A673 (cell line): ENCODE data around the gene TTC28. TPM values are rescaled to one million over a fixed set of nuclear protein-coding genes. Genes with fewer than 3 reads are reported as not detected.

Source experiments
- BruUV-seq: library from RNA; stranded (reverse); fragments of 400-500 nt; replicated peaks from 2 replicates; lab custom pipeline; 2021; lab: Mats Ljungman, UMichigan
- CTCF ChIA-PET: fragments of 300-600 bp; sonication (Branson Sonifier 250); formaldehyde crosslinking; loops from one replicate; lab custom pipeline; 2022; ENCODE audit warnings: antibody characterized with exemption; lab: Charles Lee
- POLR2A ChIA-PET: fragments of 300-600 bp; sonication (Branson Sonifier 250); formaldehyde crosslinking; loops from one replicate; lab custom pipeline; 2022; ENCODE audit warnings: antibody characterized with exemption; ENCODE audit not compliant: low non-redundant PET; lab: Charles Lee
- DNase-seq: peaks from one replicate; pipeline ENCODE4 v3.0.0-alpha.2; 2015; ENCODE audit warnings: low spot score
- H3K27ac ChIP-seq: fragments of 200-600 bp; sonication (generic); 2 replicates; pipeline ENCODE4 v1.5.1; 2016; ENCODE audit warnings: mixed run types, low read depth, mild to moderate bottlenecking, mixed read lengths, antibody characterized with exemption, low read length; ENCODE audit not compliant: poor library complexity, severe bottlenecking
- H3K27me3 ChIP-seq: fragments of 200-600 bp; sonication (generic); replicated peaks from 2 replicates; pipeline ENCODE4 v1.6.1; 2017; ENCODE audit warnings: mixed run types, low read depth, mild to moderate bottlenecking, mixed read lengths, antibody characterized with exemption, low read length; ENCODE audit not compliant: insufficient read depth, poor library complexity
- H3K36me3 ChIP-seq: fragments of 200-600 bp; sonication (generic); 2 replicates; pipeline ENCODE4 v1.6.1; 2016; ENCODE audit warnings: mixed run types, mild to moderate bottlenecking, mixed read lengths, antibody characterized with exemption, low read length; ENCODE audit not compliant: insufficient read depth, poor library complexity, severe bottlenecking
- H3K4me1 ChIP-seq: fragments of 200-600 bp; sonication (generic); 2 replicates; pipeline ENCODE4 v1.6.1; 2017; ENCODE audit warnings: mixed run types, mild to moderate bottlenecking, mixed read lengths, antibody characterized with exemption, low read length; ENCODE audit not compliant: insufficient read depth, poor library complexity, severe bottlenecking
- H3K4me3 ChIP-seq: fragments of 200-600 bp; sonication (generic); 2 replicates; pipeline ENCODE4 v1.5.1; 2016; ENCODE audit warnings: low read depth, mixed run types, mild to moderate bottlenecking, mixed read lengths, low read length; ENCODE audit not compliant: poor library complexity, severe bottlenecking
- H3K9me3 ChIP-seq: fragments of 200-600 bp; sonication (generic); 2 replicates; pipeline ENCODE4 v1.6.1; 2016; ENCODE audit warnings: mixed run types, low read depth, mild to moderate bottlenecking, mixed read lengths, antibody characterized with exemption, low read length; ENCODE audit not compliant: poor library complexity, severe bottlenecking
- CTCF ChIP-seq: fragments of 300-800, 200-600 bp; sonication (generic); conservative IDR thresholded peaks from 2 replicates; pipeline ENCODE4 v1.5.1; 2017; ENCODE audit warnings: low read depth, mild to moderate bottlenecking, antibody characterized with exemption, low read length, moderate library complexity, mixed read lengths
- EZH2 ChIP-seq: fragments of 200-600 bp; sonication (generic); IDR thresholded peaks from 2 replicates; pipeline ENCODE4 v1.6.1; 2017; ENCODE audit warnings: borderline replicate concordance, low read depth, mild to moderate bottlenecking, mixed read lengths, antibody characterized with exemption, low read length; ENCODE audit not compliant: poor library complexity, severe bottlenecking
- intact Hi-C: fragments of 100-400 bp; cut with micrococcal nuclease; formaldehyde crosslinking; loops from one replicate; pipeline ENCODE4 v1.10.0; 2022; ENCODE audit not compliant: unreplicated experiment
- total RNA-seq: library from RNA; stranded (reverse); gene quantifications from 2 replicates; pipeline ENCODE4 v1.2.3, GENCODE V29; 2021

The TTC28 gene
- total RNA-seq, 1 experiment from 2014 or later: 48.7 TPM

- H3K27ac ChIP-seq: no peak overlapping the region
- H3K4me1 ChIP-seq: peaks cover 4% of the 10 kb centered on the region
- TF ChIP-seq EZH2 (no peak), CTCF (no peak)
- H3K27me3 ChIP-seq: no peaks in the 10 kb centered on the region
- no peaks in the 10 kb centered on the region for H3K9me3 ChIP-seq
- H3K4me3 ChIP-seq: no peak overlapping the region
- ChIA-PET CTCF (no interaction called here), POLR2A (no interaction called here)
- BruUV-seq: no TSS peak
- no peak for DNase-seq
- H3K36me3 ChIP-seq: no peaks in the 10 kb centered on the region
- intact Hi-C loops: no loop called here
These were observed 607.6 kb downstream of the TTC28 start for GRCh38 chr22:28072066-28072465.

GRCh38 chr22:28068826-28069225 lies 610.8 kb downstream of the TTC28 start:
- intact Hi-C loops: no loop called here
- ChIA-PET CTCF (no interaction called here), POLR2A (no interaction called here)
- TF ChIP-seq EZH2: no peak
- TF ChIP-seq CTCF: no peak
- no TSS peak for BruUV-seq
- H3K4me1 ChIP-seq: no peaks in the 10 kb centered on the region
- no peaks in the 10 kb centered on the region for H3K27me3 ChIP-seq
- no peaks in the 10 kb centered on the region for H3K9me3 ChIP-seq
- no peaks in the 10 kb centered on the region for H3K36me3 ChIP-seq
- DNase-seq: no peak
- no peak overlapping the region for H3K4me3 ChIP-seq
- no peak overlapping the region for H3K27ac ChIP-seq

- BruUV-seq: no TSS peak
- no peak overlapping the region for H3K4me3 ChIP-seq
- CTCF ChIA-PET: interaction anchor here (0.5 kb wide), 1 partner anchor 792 kb away, joined by 3 read pairs; no protein-coding TSS in a partner anchor
- no peaks in the 10 kb centered on the region for H3K9me3 ChIP-seq
- no peaks in the 10 kb centered on the region for H3K27me3 ChIP-seq
- DNase-seq: no peak
- no peaks in the 10 kb centered on the region for H3K36me3 ChIP-seq
- POLR2A ChIA-PET: no interaction called here
- H3K27ac ChIP-seq: no peak overlapping the region
- intact Hi-C loops: no loop called here
- no peaks in the 10 kb centered on the region for H3K4me1 ChIP-seq
- TF ChIP-seq EZH2 (no peak), CTCF (no peak)
These were observed 614.7 kb downstream of the TTC28 start for GRCh38 chr22:28064920-28065319.
